NCI-H1930 (cell line): Measurements from ENCODE around the gene TNNC1.

ENCODE experiments used
- DNase-seq, 2 experiments: peaks; one replicate each; lab custom pipeline; 2025; lab: John Stamatoyannopoulos, UW

Gene TNNC1

DNA sequence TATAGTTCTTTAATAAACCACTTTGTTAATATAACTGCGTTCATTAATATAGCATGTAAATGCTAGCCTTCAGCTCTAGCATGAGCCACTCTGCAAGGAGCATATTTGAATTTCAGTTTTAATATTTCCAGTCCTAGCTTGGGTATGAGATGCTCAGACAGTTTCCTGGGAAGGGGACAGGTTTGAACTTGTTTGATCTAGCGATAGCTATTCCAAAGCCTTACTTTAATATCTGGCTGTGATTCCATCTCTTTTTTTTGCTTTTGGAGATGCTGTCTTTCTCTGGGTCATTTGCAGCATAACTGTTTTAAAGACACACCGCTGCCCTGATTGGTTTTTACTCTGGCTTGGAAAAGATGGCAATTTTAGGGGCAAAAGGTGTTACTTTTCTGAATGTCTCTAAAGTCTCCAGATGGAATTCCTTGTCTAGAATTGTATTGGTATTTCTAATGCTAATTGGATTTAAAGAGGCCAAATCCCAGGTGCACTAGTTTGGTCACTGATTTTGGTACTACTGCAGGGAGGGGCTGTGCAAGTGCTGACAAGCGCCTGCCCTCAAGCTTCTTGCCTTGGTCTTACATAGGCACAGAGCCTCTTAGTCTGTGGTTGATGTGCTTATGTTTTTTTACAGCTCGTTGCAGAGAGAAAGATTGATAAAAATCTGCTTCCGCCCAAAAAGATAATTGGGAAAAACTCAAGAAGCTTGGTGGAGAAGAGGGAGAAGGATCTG, 4.4 kb upstream of the TNNC1 start:
- DNase-seq: no peak

DNA sequence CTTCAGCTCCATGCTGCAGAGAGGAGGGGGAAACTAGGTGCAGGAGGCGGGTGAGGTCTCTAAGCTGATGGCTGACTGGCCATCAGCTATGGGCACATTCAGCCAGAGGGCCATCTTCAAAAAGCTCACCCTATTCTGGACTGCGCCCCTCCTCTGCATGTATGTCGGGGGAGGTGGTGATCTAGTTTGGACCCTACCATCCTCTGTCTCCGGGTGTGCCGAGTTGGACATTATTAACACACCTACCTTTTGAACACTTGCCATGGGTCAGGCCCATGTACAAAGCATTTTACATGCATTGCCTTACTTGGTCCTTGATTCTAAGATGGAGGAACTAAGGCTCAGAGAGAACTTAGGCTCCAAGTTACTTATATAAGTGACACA, 3.0 kb upstream of the TNNC1 start:
- no peak for DNase-seq

DNA sequence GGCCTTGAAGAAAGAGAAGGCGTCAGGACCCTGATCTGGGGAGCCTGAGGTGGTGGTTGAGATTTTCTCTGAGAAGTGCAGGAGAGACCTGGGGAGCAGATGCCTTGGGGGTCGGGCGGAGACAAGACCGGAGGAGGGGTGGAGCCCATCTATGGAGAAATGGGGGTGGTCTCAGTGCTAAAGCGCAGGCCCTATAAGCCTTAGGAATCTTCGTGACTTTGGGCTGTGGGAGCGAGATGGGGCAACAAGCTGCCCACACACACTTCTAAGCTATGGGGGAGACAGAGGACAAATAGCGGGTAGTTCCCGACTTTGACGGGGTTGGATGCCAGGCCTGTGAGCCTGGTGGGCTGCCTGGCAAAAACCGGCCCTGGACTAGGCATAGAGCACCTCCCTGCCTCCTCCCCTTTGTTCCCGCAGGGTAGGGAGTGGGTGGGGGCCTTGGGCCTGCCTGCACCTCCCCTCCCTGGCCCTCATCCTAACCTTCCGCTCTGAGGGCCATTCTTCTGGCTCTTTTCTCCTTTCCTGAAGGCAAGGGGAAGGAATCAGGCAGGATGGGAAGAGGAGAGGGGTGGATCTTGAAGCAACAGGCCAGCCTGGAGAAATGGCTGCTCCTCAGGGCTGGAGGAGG, 2.4 kb upstream of the TNNC1 start:
- no peak for DNase-seq

DNA sequence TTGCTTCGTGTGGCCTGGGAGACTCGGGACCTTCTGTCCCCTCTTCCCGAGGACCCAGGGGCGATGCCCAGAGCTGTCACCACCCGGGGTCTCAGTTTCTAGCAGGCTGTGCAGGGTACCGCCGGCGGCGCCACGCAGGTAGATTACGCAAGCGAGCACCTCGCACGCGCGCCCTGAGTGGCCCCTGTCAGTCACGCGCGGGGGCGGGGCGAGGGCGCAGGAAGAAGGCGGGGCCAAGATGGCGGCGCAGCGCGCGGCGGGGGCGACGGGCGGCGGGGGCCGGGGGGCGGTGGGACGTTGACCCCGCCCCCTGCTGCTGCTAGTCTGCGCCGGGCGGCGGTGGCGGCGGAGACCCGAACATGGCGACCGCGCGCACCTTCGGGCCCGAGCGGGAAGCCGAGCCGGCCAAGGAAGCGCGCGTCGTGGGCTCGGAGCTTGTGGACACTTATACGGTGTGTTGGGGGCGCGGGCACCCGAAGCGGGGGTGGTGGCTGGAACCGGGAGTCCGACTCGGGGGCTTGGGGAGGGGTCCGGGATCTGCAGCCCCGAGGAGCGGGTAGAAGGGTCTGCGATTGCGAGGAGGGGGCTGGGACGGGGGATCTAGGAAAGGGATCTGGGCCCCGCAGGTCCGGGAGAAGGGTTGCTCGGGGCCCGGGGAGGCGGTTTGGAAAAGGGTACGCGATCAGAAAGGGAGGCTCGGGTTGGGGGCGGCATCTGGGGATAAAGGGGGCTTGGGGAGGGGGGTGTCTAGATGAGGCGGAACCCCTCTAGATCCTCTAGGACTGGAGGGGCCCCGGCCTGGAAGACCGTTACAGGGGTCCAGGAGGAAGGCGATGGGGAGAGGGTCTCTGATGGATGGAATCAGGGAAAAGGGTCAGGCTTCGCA, 1.7 kb upstream of the TNNC1 start, which contains the start of gene NISCH:
Gene NISCH, plus strand, starts transcription at position 322 of the 886 bp plus-strand sequence. Its CDS starts 38 bp downstream, at position 360.
- DNase-seq: peak; percentile 48 to 73

DNA sequence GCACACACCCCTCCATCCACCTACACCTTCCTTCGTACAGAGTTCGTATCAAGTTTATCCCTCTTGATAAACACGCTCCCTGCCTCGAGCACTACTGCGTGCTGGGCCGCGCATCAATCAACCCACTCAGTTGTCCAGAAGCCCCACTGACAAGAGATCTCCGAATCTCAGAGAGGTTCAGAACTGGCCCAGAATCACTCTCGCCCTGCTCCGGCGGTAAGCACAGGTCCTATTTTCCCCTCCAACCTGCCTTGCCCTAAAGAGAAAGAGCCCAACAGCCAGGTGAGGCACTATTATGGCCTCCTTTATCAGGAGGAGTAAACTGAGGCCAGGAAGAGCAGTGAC, 1.1 kb upstream of the TNNC1 start:
- DNase-seq: no peak

DNA sequence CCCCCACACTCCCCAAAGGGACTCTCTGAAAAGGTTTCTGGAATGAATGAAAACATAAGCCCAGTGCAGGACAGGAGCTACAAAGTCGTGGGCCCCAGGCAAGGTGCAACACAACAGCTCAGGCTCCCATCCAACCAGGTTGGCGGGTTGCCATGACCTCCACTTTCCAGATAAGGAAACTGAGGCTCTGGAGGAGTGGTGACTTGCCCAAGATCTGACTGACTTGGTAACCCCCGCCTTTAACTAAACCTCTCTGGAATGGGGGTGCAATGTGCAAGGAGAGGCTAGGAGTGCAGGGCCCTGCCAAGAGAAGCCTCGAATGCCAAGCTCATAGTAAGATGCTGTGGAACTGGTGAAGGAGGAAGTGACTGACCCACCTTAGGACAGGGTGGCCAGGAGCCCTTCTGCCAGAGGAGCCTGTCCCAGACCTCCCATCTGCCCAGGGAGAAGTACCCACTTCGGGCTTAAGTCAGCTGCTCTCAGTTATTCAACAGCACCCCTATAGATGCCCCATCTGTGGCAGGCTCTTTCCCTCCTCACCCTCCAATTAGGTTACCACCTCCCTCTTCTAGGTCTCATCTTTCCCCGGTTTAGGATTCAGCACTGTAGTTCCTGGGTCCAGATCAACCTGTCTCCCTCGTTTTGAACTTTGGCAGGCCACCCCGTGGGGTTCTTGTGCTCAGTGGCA, 553 bp upstream of the TNNC1 start:
- DNase-seq: no peak

DNA sequence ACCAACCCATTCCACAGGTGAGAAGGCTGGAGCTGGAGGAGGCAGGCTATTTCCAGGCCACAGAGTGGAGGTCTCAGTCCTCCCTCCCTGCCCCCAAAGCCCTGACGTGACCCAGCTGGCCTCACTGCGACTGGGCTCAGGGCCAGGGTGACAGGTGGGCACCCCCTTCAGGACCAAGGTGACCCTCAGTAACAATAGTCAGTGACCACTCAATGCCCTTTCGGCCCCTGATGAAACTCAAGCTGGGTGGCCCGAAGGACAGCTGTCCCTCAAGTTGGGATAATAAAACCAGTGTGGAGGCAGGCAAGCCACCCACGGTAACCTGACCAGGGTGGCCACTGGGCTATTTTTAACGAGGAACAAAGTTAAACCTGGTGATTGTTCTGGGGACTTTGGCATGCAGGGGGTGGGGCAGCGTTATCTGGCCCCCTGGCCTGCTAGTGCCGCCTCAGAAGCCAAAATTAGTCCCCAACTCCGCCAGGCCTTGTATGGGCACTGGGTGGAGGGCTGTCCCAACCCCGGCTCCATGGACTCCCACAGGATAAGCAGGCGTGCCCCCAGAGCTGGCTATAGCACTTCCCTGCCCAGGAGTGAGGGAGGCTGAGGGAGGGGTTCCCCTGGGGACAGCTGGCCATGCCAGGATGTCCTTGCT, 1.1 kb downstream of the TNNC1 start:
- DNase-seq: no peak

DNA sequence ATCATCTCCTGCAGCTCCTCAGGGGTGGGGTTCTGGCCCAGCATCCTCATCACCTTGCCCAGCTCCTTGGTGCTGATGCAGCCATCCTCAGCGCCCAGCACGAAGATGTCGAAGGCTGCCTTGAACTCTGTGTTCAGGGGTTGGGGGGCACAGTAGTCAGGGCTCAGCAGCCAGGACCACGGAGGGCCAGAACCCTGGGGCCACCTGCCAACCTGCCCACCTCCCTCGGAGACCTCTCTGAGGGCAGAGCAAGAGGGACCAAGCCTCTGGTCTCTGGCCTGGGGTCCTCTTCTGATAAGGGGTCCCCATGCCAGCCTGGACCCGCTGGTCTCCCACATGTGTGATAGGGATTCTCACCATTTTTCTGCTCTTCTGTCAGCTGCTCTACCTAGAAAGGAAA, 1.7 kb downstream of the TNNC1 start:
- DNase-seq: no peak

DNA sequence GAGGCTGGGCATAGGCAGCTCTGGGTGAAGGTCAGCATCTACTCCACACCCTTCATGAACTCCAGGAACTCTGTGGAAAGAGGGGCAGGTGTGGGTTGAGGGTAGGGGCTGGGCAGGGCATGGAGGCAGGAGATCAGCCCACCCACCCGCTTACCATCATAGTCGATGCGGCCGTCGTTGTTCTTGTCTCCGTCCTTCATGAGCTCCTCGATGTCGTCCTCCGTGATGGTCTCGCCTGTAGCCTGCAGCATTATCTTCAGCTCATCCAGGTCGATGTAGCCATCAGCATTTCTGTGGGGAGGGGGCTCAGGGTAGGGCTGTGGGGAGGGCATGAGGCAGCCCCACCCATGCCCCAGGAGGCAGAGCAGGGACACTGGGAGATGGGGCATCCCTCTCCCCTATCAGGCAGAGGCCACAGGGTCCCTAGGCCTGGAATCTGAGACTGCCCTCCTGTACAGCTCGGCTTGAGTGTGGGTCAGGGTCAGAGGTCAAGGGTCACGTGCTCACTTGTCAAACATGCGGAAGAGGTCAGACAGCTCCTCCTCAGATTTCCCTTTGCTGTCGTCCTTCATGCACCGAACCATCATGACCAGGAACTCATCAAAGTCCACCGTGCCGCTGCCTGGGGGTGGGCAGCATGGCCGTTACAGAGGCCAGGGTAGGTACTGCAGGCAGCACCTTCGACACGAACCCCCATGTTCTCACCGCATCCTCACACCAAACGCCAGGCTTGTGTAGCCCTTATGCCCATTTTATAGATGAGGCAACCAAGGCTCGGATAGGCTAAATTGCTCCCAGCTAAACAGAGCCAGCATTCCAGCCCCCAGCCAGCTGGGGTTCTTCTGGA, 2.4 kb downstream of the TNNC1 start:
- no peak for DNase-seq

DNA sequence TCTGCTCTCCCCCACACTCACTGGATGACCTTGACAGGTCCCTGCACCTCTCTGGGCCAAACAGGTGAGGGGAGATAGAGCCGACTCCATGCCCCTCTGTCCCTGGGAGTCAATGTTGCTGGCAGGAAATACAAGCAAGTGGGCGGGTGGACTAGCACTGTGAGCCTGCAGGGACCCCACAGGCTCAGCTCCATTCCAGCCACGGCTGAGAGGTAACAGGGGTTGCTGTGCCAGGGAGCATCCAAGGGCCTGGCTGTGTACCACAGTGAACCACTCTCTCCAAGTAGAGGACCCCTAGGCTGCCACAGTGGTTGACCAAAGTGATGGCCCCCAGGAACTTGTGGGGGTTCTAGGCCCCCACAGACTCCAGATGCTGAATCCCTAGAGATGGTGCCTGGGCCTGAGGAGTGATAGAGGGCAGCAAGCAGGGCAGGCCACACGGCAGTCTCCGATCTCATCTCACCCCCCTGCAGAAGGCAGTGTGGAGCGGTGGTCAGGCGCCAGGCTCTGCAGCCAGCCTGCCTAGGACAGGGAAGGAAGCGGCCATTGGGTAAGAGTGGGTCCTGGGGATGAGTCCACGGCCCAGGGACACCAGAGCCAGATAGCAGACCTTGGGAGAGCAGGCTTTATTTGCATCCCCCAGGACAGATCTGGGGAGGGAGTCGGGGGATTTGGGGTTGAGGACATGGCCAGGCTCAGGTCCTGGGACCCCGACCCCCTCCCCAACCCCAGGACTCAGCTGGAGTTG, 3.2 kb downstream of the TNNC1 start:
- no peak for DNase-seq

DNA sequence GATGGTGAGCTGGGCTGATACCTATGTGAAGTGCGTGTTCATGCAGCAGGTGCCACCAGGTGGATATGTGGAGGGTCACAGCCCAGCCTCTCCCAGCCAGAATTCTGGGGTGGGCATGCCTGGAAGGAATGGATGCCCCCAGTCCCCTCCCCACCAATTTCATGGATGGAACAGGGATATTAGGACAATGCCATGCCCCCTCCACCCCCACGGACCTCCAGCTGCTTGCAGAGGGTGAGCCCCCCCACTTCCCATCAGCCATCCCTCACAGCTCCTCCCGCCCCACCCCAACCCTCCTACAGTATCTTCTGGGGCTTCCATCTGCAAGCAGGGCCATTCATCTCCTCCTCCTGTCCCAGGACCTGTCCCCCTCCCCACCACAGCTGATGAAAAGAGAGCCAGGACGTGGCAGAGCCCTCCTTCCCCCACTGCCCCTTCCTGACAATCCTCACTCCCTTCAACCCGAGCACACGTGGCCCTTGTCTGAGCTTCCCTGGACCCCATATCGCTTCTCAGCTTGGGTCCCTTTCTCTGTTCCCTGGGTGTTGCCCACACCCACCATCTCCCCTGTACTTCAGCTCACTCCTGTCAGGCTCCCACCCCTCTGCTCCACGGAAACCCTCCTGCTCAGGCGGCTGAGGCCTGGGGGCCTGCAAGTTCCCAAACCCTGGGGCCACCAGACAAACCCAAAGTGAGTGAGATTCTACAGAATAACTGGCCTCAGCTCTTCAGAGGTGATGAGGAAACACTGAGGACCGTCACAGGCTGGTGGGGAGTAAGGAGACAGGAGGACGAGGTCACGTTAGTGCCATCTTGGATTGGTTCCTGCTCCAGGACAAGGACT, 6.1 kb downstream of the TNNC1 start:
- DNase-seq: no peak

DNA sequence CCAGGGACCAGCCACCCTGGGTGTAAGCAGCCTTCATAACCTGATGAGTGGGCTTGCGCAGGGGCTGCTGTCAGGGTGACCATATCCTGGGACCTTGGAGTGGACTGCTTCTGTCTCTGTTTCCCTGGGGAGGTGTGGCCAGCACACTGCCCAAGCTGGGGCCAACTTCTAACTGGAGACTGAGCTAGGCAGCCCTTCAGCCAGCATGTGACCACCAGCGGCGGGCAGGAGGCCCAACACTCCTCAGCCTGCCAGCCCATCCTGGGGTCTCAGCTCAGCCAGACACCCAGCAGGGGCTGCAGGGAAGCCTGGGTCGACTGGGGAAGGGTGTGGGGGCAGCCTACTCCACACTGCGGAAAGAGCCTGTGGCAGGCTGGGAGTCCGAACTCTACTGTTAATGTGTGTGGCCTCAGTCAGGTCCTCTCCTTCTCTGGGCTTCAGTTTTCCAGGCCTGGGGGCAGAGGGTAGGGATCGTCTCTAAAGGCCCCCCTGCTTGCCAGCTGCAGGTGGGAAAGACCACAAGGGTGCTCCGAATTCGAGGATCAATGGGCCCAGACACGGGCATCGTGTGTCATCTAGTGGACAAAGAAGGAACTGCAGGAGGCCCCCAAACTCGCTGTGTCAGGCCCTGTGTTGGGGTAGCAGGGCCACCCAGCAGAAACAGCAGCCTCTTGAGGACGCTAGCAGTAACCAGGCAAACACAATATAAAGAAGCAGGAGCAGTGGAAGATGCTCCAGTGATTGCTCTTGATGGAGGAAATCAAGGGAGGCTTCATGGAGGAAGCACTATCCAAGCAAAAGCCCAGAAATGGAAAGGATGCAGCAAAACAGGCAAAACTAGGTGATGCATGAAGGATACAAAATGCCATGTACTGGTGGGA, 7.0 kb downstream of the TNNC1 start:
- peak in 1 of 2 experiments; percentile 4 for DNase-seq

DNA sequence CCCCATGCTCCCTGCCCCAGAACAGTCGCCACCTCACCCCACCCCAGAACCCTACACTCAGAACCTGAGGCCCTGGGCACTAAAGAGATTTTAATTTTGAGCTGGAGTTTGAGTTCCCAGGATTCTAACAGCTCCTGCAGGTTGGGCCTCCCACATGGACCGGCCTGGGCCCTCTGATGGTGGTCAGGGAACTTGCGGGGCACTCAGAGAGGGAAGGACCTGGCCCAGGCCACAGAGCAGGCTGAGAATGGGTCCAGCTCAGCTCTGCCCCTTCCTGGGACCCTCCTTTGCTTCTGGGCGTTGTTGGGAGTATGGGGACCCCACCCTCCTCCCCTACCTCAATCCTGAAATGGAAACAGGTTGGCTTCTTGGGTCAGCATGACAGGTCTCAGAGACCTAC, 7.8 kb downstream of the TNNC1 start:
- no peak for DNase-seq

DNA sequence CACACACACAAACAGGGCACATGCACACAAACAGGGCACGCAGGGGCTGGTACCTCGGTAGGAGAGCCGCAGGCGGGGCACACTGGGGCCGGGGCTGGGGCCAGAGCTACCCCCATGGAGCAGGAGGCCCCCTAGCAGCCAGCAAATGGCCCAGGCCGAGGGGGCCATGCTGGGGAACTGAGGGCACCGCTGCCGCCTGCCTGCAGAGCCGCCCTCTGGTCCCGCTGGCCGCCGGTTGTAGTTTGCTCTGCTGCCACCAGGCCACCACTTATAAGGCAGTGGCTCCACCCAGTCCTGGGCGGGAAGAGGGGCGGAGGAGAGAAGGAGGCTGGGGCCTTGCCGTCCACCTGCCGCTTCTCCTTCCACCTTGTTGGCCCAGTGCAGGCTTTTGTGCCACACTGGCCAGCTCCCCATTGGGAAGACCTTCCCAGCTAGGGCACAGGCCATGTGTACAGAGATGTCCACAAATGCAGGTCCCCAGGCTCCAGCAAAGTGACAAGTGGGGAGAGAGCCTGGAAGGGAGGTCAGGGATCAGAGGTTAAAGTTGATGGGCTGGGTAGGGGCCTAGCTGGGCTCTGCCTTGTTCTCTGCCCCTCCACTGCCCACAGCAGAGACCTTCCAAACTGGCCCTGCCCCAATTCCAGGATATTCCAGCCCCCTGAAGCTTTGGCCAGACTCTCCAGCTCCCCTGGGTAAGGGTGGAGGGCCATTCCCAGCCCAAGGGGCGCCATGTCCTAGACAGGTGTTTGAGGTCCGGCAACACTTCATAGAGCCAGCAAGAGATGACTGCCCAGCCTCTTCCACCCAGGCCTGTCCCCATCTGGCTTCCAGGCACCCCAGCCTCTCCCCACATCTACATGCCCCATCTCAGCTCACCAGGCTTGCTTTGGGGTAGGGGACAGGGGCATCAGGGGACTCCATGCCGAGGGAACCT, 8.7 kb downstream of the TNNC1 start, which contains the start of gene SEMA3G:
Gene SEMA3G, minus strand, starts transcription at position 244 of the 934 bp plus-strand sequence. Its CDS starts 76 bp downstream, at position 168.
- DNase-seq: peak in 1 of 2 experiments; percentile 8

DNA sequence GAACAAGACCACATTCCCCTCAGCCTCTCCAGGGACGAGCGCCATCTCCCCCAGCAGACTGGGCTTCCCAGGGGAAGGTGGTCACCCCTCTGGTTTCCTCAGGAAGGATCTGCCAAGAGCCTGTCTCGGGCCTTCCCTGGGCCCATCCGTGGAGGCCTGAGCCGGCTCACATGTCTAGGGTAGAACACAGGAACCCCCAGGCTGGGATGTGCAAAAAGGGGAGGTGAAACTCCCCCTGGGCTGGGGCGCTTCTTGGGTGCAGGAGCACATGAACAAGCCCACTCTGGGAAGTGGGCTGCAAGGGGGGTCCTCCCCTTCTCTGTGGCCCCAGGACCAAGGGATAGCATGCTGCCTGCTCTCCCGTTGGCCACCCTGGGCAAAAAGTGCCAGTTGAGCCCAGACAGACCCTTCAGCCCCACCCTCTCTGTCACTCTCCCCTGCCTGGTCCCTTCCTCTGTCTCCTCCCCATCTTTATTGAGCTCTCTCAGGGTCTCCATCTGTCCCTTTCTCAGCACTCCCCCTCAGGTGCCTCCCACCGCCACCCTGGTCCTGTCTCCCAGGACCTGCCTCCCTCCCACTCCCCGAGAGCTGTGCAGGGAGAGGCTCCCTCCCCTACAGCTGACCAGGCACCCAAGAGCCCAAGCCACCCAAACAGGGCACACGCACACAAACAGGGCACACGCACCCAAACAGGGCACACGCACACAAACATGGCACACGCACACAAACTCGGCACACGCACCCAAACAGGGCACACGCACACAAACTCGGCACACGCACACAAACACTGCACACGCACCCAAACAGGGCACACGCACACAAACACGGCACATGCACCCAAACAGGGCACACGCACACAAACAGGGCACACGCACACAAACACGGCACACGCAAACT, 9.8 kb downstream of the TNNC1 start:
- no peak for DNase-seq

DNA sequence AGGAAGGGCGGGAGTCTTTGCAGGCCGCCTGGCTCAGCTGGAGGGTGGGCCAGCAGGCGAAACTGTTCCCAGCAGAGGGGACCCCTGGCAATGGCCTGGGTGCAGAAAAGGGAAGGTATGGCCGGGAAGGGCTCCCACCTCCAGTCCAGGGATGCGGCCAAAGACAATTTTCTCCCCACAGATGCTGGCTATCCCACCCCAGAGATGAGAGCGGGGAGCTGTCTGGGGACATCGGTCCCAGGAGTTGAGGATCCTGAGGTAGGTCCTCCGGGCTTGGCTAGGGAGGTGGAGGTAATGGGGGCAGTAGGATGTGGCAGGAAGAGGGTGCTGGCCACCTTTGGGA, 10.6 kb downstream of the TNNC1 start:
- no peak for DNase-seq
